Muscle of arm (tissue), 12 donors: Measurements from ENCODE around the gene LY86. TPM values are rescaled to one million over a fixed set of nuclear protein-coding genes. Genes with fewer than 3 reads are reported as not detected.
"Not testable (repeated sequence)": the region's sequence is repeated elsewhere in the genome, so short reads cannot be mapped to it uniquely, and the experiment has no call there.

Source experiments
- DNase-seq: peaks from one replicate; pipeline ENCODE4 v3.0.0-alpha.2; 2013
- polyA plus RNA-seq, 12 donors: library from polyadenylated mRNA; unstranded; fragments of 120-200 nt; gene quantifications; one replicate each; pipeline ENCODE4 v1.2.1, GENCODE V29; 2013; ENCODE audit not compliant: insufficient read length in 12 of 12

The LY86 gene
- polyA plus RNA-seq, 12 donors = 1.7 to 3.6 (median 1.9) TPM; not detected in 2

DNA sequence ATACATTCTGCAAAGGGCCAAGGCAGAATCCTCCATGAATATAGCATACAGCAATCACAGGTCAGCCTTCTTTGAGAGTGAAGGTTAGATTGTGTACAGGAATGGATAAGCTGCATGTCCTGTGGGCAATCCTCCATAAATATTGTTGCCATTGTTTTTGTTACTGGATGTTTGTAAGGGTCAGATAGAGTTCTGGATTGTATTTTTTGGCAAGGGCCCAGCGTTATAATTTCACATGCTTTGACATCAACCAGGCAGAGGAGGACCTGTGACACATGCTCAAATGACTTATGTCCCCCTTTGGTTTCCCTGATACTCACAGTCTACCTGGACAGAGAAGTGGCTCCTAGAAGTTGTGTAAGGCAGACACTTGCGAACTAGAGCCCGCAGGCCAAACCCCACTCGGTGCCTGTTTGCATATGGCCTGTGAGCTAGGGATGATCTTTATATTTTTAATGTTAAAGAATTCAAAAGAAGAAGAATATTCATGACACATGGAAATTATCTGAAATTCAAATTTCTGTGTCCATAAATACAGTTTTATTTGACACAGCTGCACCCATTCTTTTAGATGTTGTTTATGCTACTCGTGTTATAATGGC lies 5.4 kb downstream of the LY86 start:
- no peak for DNase-seq

DNA sequence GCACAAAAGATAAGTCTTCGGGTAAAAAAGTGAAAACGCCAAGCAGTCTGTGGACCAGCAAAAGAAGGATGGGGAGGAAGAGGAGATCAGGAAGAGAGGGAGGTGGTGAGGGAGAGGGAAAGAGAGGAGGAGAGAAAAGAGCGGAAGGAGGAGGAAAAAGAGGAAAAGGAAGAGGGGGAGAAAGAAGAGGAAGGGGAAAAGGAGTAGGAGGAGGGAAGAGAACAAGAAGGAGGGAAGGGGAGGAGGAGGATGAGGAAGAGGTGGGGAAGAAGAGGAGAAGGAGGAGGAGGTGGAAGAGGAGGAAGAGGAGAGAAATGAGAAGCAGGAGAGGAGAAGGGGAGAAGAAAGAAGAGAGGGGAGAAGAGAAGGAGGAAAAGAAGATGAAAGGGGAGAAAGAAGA lies 6.5 kb downstream of the LY86 start:
- DNase-seq = no peak

DNA sequence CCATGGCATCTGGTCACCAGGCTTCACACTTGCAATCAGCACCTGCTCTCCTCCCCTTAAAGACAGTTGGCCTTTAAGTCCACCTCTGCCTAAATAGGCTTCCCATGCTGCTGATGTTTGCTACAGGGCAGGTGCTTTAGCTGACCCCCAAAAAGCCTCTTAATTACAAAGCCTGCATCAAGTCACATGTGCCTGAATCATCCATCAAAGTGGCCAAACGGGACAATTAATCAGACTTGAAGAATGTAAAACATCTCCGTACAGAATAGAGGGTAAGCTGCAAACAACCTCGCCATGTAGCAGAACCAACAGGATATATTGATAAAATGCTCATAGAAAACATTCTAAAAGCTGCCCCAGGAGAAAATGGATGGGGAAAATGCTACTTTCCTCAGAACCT lies 7.4 kb downstream of the LY86 start:
- DNase-seq = no peak

DNA sequence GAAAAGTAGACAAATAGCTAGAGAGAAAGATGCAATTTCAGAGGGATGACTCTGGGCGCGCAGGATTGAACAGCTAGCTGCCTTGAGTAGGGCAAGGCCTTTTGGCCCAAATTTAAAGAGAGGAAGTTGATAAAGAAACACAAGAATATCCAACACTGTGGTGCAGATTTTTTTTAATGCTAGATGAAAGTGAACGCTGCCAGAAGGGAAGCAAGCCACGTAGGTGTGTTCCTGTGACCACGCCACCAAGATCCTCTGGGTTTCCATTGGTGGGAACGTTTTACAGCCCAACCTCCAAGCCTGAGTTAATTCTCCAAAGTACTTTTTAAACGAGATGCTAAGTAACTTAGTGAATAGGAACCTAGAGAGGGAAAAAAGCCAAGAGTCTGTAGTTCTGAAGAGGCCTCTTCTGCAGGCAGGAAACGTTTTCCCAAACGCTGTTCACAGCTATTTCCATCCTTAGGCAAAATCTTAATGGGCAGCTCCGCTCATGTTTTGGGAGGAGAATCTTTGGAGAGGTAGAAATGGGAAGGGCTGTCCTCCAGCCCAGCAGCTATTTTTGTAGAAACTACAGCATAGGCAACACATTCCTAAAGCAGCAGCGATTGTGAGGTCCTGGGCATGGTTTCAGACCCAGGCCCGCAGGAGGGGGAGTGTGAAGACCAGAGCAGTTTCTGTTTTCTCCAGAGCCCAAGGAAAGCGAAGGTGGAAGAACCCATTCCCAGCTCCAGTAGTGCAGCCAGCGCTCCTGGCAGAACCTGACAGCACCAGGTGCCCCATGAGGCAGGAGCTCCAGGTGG lies 8.2 kb downstream of the LY86 start:
- DNase-seq = no peak

DNA sequence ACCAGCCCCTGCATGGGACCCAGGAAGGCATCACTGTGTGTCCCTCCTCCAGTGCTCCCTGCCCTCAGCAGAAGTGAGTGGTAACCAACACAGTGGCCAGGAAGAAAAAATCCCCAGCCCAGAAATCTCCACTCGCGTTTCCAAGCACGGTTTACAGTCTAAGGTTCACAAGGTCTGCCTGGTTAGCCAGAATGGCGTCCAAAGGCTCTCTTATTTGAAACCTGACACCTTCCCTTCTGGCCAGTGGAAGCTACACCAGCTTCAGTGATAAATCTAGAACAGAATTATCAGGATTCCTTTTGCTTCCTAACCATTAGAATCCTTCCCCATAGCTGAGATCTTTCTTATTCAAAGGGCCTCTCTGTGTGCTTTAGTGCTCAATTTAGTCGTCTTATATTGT lies 9.2 kb downstream of the LY86 start:
- DNase-seq = no peak

DNA sequence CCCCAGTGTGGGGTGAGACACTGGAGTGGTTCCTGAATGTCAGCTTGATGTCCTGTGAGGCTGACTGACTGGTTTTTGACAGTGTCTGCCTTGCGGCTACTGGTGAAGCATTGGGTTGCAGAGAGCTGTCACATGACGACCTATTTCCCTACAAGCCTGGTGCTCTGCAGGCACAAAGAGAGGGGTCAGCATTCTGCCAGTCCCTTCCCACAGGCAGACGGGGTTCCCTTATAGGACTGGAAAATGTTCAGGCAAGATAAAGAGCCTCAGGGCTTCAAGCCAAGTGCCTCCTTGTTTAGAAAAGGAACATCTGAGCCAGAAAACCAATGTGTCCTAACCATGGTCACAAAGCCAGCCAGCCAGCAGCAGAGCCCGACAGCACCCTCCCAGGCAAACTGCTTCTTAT lies 11.0 kb downstream of the LY86 start:
- no peak for DNase-seq

DNA sequence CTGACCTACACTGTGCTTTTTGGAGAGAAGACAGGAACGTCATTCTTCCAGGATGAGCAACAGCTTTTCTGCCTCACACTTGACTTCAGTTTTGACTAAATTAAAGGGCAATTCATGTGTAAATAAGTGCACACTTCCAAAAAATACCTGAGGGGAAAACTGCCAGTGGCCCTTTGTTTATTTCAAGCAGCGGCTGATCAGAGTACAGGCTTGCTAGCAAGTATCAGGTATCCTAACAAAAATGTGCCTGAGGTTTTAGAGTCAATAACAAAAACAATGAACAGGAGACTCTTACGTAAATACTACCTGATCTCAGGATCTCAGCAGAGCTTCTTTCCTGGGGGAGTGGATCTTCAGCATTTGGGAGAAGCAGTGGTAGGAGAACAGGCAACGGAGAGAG lies 12.4 kb downstream of the LY86 start:
- no peak for DNase-seq

- no peak for DNase-seq
Measured at GRCh38 chr6:6602262-6602661, 13.7 kb downstream of the LY86 start.

GRCh38 chr6:6603317-6603716 lies 14.8 kb downstream of the LY86 start:
- no peak for DNase-seq

GRCh38 chr6:6604015-6604414 lies 15.5 kb downstream of the LY86 start:
- no peak for DNase-seq

DNA sequence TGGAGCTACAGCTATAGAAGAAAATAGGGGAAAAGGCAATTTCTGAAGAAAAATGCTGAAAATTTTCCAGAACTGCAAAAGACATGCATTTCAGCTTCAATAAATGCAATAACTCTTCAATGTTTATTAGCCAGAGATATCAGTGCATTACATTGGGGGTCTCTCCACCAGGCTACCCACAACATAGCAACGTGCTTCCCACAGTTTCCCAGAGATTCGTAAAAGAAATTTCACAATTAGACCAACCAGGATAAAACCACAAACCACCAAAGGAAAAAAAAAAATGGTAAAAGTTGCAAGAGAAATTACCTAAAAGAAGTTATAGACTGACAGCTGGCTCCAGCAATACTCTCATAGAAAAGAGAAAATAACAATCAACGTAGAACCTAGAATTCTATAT lies 16.0 kb downstream of the LY86 start:
- no peak for DNase-seq

DNA sequence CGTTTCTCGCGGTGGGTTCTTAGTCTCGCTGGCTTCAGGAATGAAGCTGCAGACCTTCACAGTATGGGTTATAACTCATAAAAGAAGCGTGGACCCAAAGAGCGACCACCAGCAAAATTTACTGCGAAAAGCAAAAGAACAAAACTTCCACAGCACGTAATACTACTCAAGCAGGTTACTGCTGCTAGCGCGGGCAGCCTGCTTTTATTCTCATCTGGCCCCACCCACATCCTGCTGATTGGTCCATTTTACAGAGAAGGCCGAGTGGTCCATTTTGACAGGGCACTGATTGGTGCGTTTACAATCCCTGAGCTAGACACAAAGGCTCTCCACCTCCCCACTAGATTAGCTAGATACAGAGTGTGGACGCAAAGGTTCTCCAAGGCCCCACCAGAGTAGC lies 17.4 kb downstream of the LY86 start:
- no peak for DNase-seq

GRCh38 chr6:6606391-6607030 lies 18.0 kb downstream of the LY86 start:
- not testable (repeated sequence) for DNase-seq

- DNase-seq = no peak
Measured at GRCh38 chr6:6609450-6609849, 20.9 kb downstream of the LY86 start.

- DNase-seq = no peak
Measured at GRCh38 chr6:6610031-6610591, 21.6 kb downstream of the LY86 start.

DNA sequence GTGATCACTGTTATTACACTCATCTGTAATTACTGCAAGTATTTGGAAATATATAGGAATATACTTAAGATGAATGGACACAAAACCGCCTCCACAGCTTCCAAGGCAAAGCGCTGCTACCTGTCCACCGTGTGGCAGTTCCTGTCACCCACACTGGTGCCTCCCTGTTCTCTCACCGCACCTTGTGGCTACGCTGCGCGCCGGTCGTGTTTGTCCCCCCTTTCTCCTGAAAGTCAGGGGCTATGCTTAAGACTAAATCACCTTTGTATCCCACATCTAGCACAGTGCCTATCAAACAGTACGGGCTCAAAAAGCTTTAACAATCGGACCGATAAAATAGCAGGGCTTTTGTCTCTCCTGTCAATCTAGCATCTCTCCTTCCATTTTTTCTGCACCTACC lies 23.0 kb downstream of the LY86 start:
- no peak for DNase-seq

GRCh38 chr6:6612308-6612707 lies 23.8 kb downstream of the LY86 start:
- no peak for DNase-seq

DNA sequence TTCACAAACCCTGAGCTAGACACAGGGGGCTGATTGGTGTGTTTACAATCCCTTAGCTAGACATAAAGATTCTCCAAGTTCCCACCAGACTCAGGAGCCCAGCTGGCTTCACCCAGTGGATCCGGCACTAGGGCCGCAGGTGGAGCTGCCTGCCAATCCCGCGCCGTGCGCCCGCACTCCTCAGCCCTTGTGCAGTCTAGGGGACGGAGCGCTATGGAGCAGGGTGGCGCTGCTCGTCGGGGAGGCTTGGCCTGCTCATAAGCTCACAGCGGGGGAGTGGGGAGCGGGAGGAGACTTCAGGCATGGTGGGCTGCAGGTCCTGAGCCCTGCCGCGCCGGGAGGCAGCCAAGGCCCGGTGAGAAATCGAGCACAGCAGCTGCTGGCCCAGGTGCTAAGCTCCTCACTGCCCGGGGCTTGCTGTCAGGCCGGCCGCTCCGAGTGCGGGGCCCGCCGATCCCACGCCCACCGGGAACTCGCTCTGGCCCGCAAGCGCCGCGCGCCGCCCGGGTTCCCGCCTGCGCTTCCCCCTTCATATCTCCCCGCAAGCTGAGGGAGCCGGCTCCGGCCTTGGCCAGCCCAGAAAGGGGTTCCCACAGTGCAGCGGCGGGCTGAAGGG lies 24.7 kb downstream of the LY86 start:
- DNase-seq = not testable (repeated sequence)

DNA sequence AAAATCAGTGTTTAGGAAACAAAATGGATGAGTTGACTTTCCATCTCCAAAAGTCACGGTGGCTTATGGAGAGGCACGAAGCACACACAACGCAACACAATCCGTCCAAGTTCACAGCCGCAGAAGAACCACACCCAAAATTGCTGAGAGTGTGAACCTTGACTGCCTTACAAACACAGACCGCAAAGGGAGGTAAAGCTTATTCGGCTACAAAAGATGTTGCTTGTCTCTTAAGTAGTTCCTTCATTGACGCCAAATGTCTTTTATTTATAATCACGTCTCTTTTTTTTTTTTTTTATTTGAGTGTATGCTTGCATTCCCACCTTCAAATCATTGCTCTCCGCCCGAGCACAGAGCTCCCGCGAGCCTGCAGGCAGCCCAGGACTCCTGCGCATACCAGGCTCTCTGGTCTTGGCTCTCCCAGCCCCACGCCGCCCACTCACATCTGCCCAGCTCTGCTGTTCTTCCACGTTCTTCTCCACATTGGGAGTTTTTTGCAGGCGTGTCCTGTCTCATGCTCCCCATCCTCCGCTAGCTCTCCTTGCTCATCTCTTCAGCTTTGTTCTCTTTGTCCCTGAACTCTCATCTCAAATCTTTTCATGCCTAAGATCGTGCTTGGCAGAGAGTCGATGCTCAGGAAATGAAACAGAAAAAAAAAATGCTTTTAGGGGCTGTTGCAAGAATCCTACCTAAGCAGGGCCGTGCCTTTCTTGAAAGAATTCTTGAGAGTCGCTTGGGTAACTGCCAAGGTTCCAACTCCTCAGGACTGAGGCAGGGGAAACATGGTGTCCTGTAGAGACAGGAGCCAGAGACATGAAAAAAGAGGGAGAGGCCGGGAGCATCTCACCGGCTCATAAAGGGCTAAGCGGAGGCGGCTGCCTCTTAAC lies 25.8 kb downstream of the LY86 start:
- DNase-seq = no peak

DNA sequence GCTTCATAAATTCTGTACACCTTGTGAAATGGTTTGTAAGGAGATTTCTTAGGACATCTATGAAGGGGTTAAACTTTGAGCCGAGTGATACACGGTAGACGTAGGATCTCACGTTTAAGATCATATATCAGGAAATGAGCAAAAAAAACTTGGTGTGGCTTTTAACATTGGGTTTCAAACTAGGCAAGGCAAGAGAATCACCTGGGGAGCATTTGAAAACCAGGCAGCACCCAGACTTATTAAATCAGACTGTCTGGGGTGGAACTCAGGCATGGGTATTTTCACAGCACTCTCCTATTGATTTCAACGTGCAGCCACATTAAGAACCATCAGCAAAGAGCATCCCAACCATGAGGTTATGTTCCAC lies 26.4 kb downstream of the LY86 start:
- no peak for DNase-seq

DNA sequence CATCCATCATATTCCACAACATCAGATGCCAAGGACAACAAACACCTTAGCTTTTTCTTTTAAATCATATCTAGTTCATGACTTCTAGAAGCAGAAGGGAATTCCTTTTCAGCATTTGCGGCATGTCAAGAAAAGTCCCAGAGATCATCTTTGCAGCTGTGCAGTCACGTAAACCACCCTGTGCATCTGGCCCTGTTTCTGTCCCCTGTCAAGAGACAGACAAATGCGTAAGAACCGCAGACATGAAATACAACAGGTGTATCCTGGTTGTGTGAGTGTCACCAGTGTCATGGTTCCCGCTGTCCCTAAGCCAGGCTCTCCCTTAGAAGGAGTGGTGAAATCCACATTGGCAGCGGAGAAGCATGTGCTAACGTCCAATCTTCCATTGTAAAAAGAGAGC lies 28.1 kb downstream of the LY86 start:
- no peak for DNase-seq
